ENCODE data around the gene INTS6L.
"Not testable (repeated sequence)": the region's sequence is repeated elsewhere in the genome, so short reads cannot be mapped to it uniquely, and the experiment has no call there.

The INTS6L gene

GRCh38 chrX:135624408-135625204, 104.1 kb downstream of the INTS6L start:
- not testable (repeated sequence) for H3K27ac Mint-ChIP-seq; H3K4me1 Mint-ChIP-seq (ENCODE audit: low read depth); H3K9me3 Mint-ChIP-seq; H3K4me3 Mint-ChIP-seq; DNase-seq; H3K27me3 Mint-ChIP-seq; H3K36me3 Mint-ChIP-seq (ENCODE audit: low read depth)

GRCh38 chrX:135625995-135626394, 105.5 kb downstream of the INTS6L start:
- Mint-ChIP-seq H3K4me3 (no peak overlapping the region), H3K27ac (no peak overlapping the region), H3K4me1 (ENCODE audit: low read depth) (no peaks in the 10 kb centered on the region), H3K27me3 (peaks cover 7% of the 10 kb centered on the region), H3K36me3 (ENCODE audit: low read depth) (no peaks in the 10 kb centered on the region), H3K9me3 (no peaks in the 10 kb centered on the region)
- DNase-seq: no peak

DNA sequence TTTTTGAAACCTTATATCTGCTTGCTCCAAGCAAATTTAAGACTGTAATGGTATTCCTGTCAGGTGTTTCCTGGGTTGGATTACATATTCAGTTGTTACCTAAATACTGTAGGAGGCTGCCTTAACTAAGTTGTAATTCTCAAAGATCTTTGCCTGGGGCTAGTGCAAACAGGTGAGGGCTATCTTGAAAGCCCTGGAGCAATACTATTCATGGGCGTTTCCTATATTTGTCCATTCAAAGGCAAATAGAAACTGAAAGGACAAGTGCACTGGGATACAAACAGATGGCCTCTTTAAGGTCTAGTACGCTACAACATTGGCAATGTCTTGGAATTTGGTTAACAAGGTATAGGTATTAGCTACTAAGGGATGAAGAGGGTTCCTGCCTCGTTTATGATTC, 108.9 kb downstream of the INTS6L start:
- Mint-ChIP-seq H3K9me3 (no peaks in the 10 kb centered on the region), H3K4me3 (no peak overlapping the region), H3K4me1 (ENCODE audit: low read depth) (no peaks in the 10 kb centered on the region), H3K36me3 (ENCODE audit: low read depth) (no peaks in the 10 kb centered on the region), H3K27ac (no peak overlapping the region), H3K27me3 (peaks cover 31% of the 10 kb centered on the region)
- DNase-seq: no peak

Measured in activated T-cell treated with anti-CD3 and anti-CD28 coated beads, Interleukin-2, amount 50 U/mL, for 24 hours (primary cell).